Vagina (tissue), 2 donors: ENCODE results near the gene CTNNA3. TPM values are rescaled to one million over a fixed set of nuclear protein-coding genes. Genes with fewer than 3 reads are reported as not detected.

Experiments used
- DNase-seq, 2 donors: peaks; one replicate each; pipeline ENCODE4 v3.0.0-alpha.2; 2017; ENCODE audit errors: extremely low spot score in 2 of 2
- H3K27ac ChIP-seq: fragments of 200-600 bp; sonication (generic); one replicate; pipeline ENCODE4 v1.5.1; 2019
- H3K27me3 ChIP-seq: fragments of 200-600 bp; sonication (generic); one replicate; pipeline ENCODE4 v1.5.1; 2019
- H3K36me3 ChIP-seq, 2 donors: fragments of 200-600 bp; sonication (generic); one replicate each; pipeline ENCODE4 v1.5.1; 2017 to 2019
- H3K4me1 ChIP-seq: fragments of 200-600 bp; sonication (generic); one replicate; pipeline ENCODE4 v1.5.1; 2019
- H3K4me3 ChIP-seq, 2 donors: fragments of 200-600 bp; sonication (generic); 1 replicate in 1 of 2; 2 replicates in 1 of 2; pipeline ENCODE4 v1.5.1; 2016 to 2019
- H3K9me3 ChIP-seq: fragments of 200-600 bp; sonication (generic); one replicate; pipeline ENCODE4 v1.5.1; 2019
- POLR2A ChIP-seq, 2 donors: fragments of 450-650 bp; IDR thresholded peaks; one replicate each; pipeline ENCODE4 v1.6.1; 2017; ENCODE audit warnings: antibody characterized with exemption in 2 of 2, mild to moderate bottlenecking in 2 of 2, moderate library complexity in 2 of 2
- POLR2AphosphoS5 ChIP-seq, 2 donors: sonication (generic); formaldehyde crosslinking; IDR thresholded peaks; one replicate each; pipeline ENCODE4 v1.9.0; 2017; ENCODE audit warnings: antibody characterized with exemption in 2 of 2, mild to moderate bottlenecking in 2 of 2, low read depth in 1 of 2; ENCODE audit not compliant: insufficient read depth in 1 of 2
- intact Hi-C: fragments of 100-400 bp; cut with DNase I; formaldehyde crosslinking; loops from one replicate; pipeline ENCODE4 v1.15.1; 2023
- total RNA-seq: library from RNA; depleted of rRNA; stranded (reverse); fragments of >200 nt; gene quantifications from one replicate; pipeline ENCODE4 v1.2.3, GENCODE V29; 2016
- TF ChIP-seq, protein P1 (sequence below), 3 experiments: fragments of 450-650 bp in 2 of 3; fragments of 200-600 bp in 1 of 3; sonication (generic) in 1 of 3; IDR thresholded peaks; one replicate each; pipeline ENCODE4 v1.5.1; 2017 to 2019; ENCODE audit warnings: antibody characterized with exemption in 3 of 3, mild to moderate bottlenecking in 2 of 3, moderate library complexity in 2 of 3

The CTNNA3 gene
- total RNA-seq, 1 donor from 2014 or later = 0.98 TPM

- Histone ChIP-seq H3K27ac (no peak overlapping the region), H3K9me3 (peaks cover 6% of the 10 kb centered on the region), H3K36me3 (no peaks in the 10 kb centered on the region), H3K4me1 (no peaks in the 10 kb centered on the region), H3K27me3 (no peaks in the 10 kb centered on the region), H3K4me3 (no peak overlapping the region)
- TF ChIP-seq POLR2A (IDR thresholded peaks at IDR 0.05) (no peak), POLR2AphosphoS5 (IDR thresholded peaks at IDR 0.05; ENCODE audit: insufficient read depth in 1 of 2, low read depth in 1 of 2) (no peak)
- TF ChIP-seq, protein P1, sequence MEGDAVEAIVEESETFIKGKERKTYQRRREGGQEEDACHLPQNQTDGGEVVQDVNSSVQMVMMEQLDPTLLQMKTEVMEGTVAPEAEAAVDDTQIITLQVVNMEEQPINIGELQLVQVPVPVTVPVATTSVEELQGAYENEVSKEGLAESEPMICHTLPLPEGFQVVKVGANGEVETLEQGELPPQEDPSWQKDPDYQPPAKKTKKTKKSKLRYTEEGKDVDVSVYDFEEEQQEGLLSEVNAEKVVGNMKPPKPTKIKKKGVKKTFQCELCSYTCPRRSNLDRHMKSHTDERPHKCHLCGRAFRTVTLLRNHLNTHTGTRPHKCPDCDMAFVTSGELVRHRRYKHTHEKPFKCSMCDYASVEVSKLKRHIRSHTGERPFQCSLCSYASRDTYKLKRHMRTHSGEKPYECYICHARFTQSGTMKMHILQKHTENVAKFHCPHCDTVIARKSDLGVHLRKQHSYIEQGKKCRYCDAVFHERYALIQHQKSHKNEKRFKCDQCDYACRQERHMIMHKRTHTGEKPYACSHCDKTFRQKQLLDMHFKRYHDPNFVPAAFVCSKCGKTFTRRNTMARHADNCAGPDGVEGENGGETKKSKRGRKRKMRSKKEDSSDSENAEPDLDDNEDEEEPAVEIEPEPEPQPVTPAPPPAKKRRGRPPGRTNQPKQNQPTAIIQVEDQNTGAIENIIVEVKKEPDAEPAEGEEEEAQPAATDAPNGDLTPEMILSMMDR (IDR thresholded peaks at IDR 0.05) = no peak
- intact Hi-C loops = no loop called here
- no peak for DNase-seq
Measured at GRCh38 chr10:67477868-67478267, 218.1 kb downstream of the CTNNA3 start.

GRCh38 chr10:67476201-67476600 lies 219.8 kb downstream of the CTNNA3 start:
- DNase-seq = no peak
- no peaks in the 10 kb centered on the region for H3K36me3 ChIP-seq
- no peaks in the 10 kb centered on the region for H3K27me3 ChIP-seq
- H3K4me3 ChIP-seq = no peak overlapping the region
- H3K27ac ChIP-seq = no peak overlapping the region
- H3K9me3 ChIP-seq = peaks cover 6% of the 10 kb centered on the region
- no peaks in the 10 kb centered on the region for H3K4me1 ChIP-seq
- intact Hi-C loops = no loop called here
- TF ChIP-seq POLR2AphosphoS5 (IDR thresholded peaks at IDR 0.05; ENCODE audit: insufficient read depth in 1 of 2, low read depth in 1 of 2) (no peak), POLR2A (IDR thresholded peaks at IDR 0.05) (no peak)
- TF ChIP-seq, protein P1 (IDR thresholded peaks at IDR 0.05) = no peak

DNA sequence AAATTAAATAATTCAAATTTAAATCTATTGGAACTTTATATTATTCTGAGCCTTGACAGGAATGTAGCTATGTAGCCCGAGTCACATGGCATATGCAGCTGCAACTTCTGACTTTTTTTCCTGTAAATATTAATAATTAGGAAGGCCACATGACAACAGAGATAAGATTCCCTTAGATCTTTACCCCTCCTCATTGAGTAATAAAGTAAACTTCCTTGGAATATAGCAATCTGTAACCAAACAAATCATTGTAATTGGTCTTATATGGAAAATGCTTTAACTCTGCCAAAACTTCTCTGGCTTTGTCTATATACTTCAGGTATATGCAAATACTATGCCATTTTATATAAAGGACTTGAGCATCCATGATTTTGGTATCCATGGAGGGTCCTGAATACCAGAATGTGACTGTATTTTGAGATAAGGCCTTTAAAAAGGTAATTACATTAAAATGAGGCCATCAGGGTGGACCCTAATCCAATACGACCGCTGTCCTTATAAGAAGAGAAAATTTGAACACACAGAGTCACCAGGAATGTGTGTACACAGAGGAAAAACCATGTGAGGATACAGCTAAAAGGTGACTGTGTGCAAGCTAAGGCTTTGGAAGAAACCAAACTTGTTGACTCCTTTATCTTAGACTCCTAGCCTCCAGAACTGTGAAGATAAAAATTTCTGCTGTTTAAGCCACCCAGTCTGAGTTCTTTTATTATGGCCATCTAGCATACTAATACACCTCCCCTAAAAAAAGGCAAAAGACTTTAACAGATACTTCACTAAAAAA lies 222.0 kb downstream of the CTNNA3 start:
- no peak for DNase-seq
- no peak overlapping the region for H3K27ac ChIP-seq
- H3K9me3 ChIP-seq = peaks cover 6% of the 10 kb centered on the region
- no peaks in the 10 kb centered on the region for H3K36me3 ChIP-seq
- TF ChIP-seq, protein P1 (IDR thresholded peaks at IDR 0.05) = no peak
- TF ChIP-seq POLR2AphosphoS5 (IDR thresholded peaks at IDR 0.05; ENCODE audit: insufficient read depth in 1 of 2, low read depth in 1 of 2) (no peak), POLR2A (IDR thresholded peaks at IDR 0.05) (no peak)
- intact Hi-C loops = no loop called here
- no peaks in the 10 kb centered on the region for H3K27me3 ChIP-seq
- H3K4me1 ChIP-seq = no peaks in the 10 kb centered on the region
- H3K4me3 ChIP-seq = no peak overlapping the region

GRCh38 chr10:67471022-67471421 lies 225.0 kb downstream of the CTNNA3 start:
- Histone ChIP-seq H3K9me3 (no peaks in the 10 kb centered on the region), H3K36me3 (no peaks in the 10 kb centered on the region), H3K27me3 (no peaks in the 10 kb centered on the region), H3K27ac (no peak overlapping the region), H3K4me3 (no peak overlapping the region), H3K4me1 (no peaks in the 10 kb centered on the region)
- DNase-seq = no peak
- TF ChIP-seq POLR2AphosphoS5 (IDR thresholded peaks at IDR 0.05; ENCODE audit: insufficient read depth in 1 of 2, low read depth in 1 of 2) = no peak
- TF ChIP-seq POLR2A (IDR thresholded peaks at IDR 0.05) = no peak
- intact Hi-C loops = no loop called here

GRCh38 chr10:67464278-67464677 lies 231.7 kb downstream of the CTNNA3 start:
- DNase-seq = no peak
- intact Hi-C loops = no loop called here
- TF ChIP-seq, protein P1 (IDR thresholded peaks at IDR 0.05) = no peak
- TF ChIP-seq POLR2A (IDR thresholded peaks at IDR 0.05) = no peak
- TF ChIP-seq POLR2AphosphoS5 (IDR thresholded peaks at IDR 0.05; ENCODE audit: insufficient read depth in 1 of 2, low read depth in 1 of 2) = no peak
- H3K27ac ChIP-seq = no peak overlapping the region
- no peaks in the 10 kb centered on the region for H3K9me3 ChIP-seq
- H3K4me1 ChIP-seq = no peaks in the 10 kb centered on the region
- no peaks in the 10 kb centered on the region for H3K27me3 ChIP-seq
- H3K36me3 ChIP-seq = no peaks in the 10 kb centered on the region
- H3K4me3 ChIP-seq = no peak overlapping the region
